COLO668 (cell line): ENCODE results near the gene DENND1B.
"Not testable (repeated sequence)": the region's sequence is repeated elsewhere in the genome, so short reads cannot be mapped to it uniquely, and the experiment has no call there.

Experiments
- DNase-seq: peaks from one replicate; lab custom pipeline; 2025; ENCODE audit not compliant: unreplicated experiment; lab: John Stamatoyannopoulos, UW

DENND1B gene

GRCh38 chr1:197567442-197567841, 207.8 kb downstream of the DENND1B start:
- DNase-seq: no peak

- no peak for DNase-seq
These were observed 214.2 kb downstream of the DENND1B start for GRCh38 chr1:197561041-197561440.

- DNase-seq: no peak
These were observed 215.6 kb downstream of the DENND1B start for GRCh38 chr1:197559655-197560054.

- DNase-seq: no peak
These were observed 216.0 kb downstream of the DENND1B start for GRCh38 chr1:197559244-197559643.

- DNase-seq: no peak
These were observed 218.0 kb downstream of the DENND1B start for GRCh38 chr1:197557302-197557701.

- no peak for DNase-seq
These were observed 222.0 kb downstream of the DENND1B start for GRCh38 chr1:197553281-197553680.

- DNase-seq: no peak
These were observed 228.3 kb downstream of the DENND1B start for GRCh38 chr1:197546989-197547388.

- no peak for DNase-seq
These were observed 230.7 kb downstream of the DENND1B start for GRCh38 chr1:197544553-197544952.

GRCh38 chr1:197544130-197544529, 231.2 kb downstream of the DENND1B start:
- no peak for DNase-seq

- DNase-seq: no peak
These were observed 233.9 kb downstream of the DENND1B start for GRCh38 chr1:197541411-197541810.

- no peak for DNase-seq
These were observed 248.4 kb downstream of the DENND1B start for GRCh38 chr1:197526736-197527371.

- DNase-seq: peak; percentile 28
These were observed 254.1 kb downstream of the DENND1B start for GRCh38 chr1:197521118-197521739.

- no peak for DNase-seq
These were observed 255.4 kb downstream of the DENND1B start for GRCh38 chr1:197519741-197520334.

GRCh38 chr1:197515421-197515820, 259.9 kb downstream of the DENND1B start:
- no peak for DNase-seq

- no peak for DNase-seq
These were observed 264.4 kb downstream of the DENND1B start for GRCh38 chr1:197510691-197511378.

- DNase-seq: no peak
These were observed 278.6 kb downstream of the DENND1B start for GRCh38 chr1:197496722-197497121.

GRCh38 chr1:197491505-197491904, 283.8 kb downstream of the DENND1B start:
- not testable (repeated sequence) for DNase-seq

GRCh38 chr1:197486946-197487345, 288.3 kb downstream of the DENND1B start:
- peak; percentile 60 for DNase-seq

- DNase-seq: peak; percentile 20
These were observed 289.5 kb downstream of the DENND1B start for GRCh38 chr1:197485790-197486189.

- peak; percentile 35 for DNase-seq
These were observed 294.2 kb downstream of the DENND1B start for GRCh38 chr1:197481101-197481500.

- DNase-seq: no peak
These were observed 294.8 kb downstream of the DENND1B start for GRCh38 chr1:197480446-197480845.

- no peak for DNase-seq
These were observed 303.1 kb downstream of the DENND1B start for GRCh38 chr1:197472141-197472540.
